WTC11 (cell line): Measurements from ENCODE around the gene CKAP2L. TPM values are rescaled to one million over a fixed set of nuclear protein-coding genes. Genes with fewer than 3 reads are reported as not detected.

Experiments
- ATAC-seq: fragments of 200-7000 bp; cut with Tn5 transposase; 2 replicates; pipeline ENCODE4 v1.10.0; 2021; ENCODE audit warnings: mild to moderate bottlenecking, moderate library complexity
- CTCF ChIA-PET: fragments of 300-600 bp; sonication (Branson Sonifier 250); formaldehyde crosslinking; loops from one replicate; lab custom pipeline; 2021; ENCODE audit warnings: antibody characterized with exemption; lab: Charles Lee
- POLR2A ChIA-PET: fragments of 350-600 bp; sonication (Branson Sonifier 250); formaldehyde crosslinking; loops from one replicate; lab custom pipeline; 2021; ENCODE audit warnings: antibody characterized with exemption; lab: Charles Lee
- DNase-seq: peaks from one replicate; pipeline ENCODE4 v3.0.0; 2021; ENCODE audit warnings: low spot score
- H3K27ac Mint-ChIP-seq: 2 replicates; pipeline ENCODE4 v1.8.0; 2021; ENCODE audit warnings: mixed read lengths
- H3K27me3 Mint-ChIP-seq: 2 replicates; pipeline ENCODE4 v1.8.0; 2021; ENCODE audit warnings: low read depth, mild to moderate bottlenecking, moderate library complexity, mixed read lengths
- H3K36me3 Mint-ChIP-seq: 2 replicates; pipeline ENCODE4 v1.8.0; 2021; ENCODE audit warnings: mixed read lengths
- H3K4me1 Mint-ChIP-seq: 2 replicates; pipeline ENCODE4 v1.8.0; 2022; ENCODE audit warnings: mixed read lengths
- H3K4me3 Mint-ChIP-seq: 2 replicates; pipeline ENCODE4 v1.8.0; 2021; ENCODE audit warnings: mild to moderate bottlenecking, moderate library complexity, mixed read lengths
- H3K9me3 Mint-ChIP-seq: 2 replicates; pipeline ENCODE4 v1.8.0; 2021; ENCODE audit warnings: mixed read lengths
- ATF1 ChIP-seq: sonication (generic); formaldehyde crosslinking; IDR thresholded peaks from 2 replicates; pipeline ENCODE4 v1.8.1; 2023; ENCODE audit warnings: mild to moderate bottlenecking, moderate library complexity, missing genetic modification reagents
- CBFB ChIP-seq: sonication (generic); formaldehyde crosslinking; IDR thresholded peaks from 2 replicates; pipeline ENCODE4 v1.8.1; 2022; ENCODE audit warnings: mild to moderate bottlenecking, low read depth, missing genetic modification reagents
- CREB1 ChIP-seq: sonication (generic); formaldehyde crosslinking; IDR thresholded peaks from 2 replicates; pipeline ENCODE4 v1.8.0; 2023; ENCODE audit warnings: mild to moderate bottlenecking, missing genetic modification reagents
- CREM ChIP-seq: sonication (generic); formaldehyde crosslinking; IDR thresholded peaks from 2 replicates; pipeline ENCODE4 v1.8.1; 2022; ENCODE audit warnings: mild to moderate bottlenecking, missing genetic modification reagents, moderate library complexity
- E2F4 ChIP-seq: sonication (generic); formaldehyde crosslinking; IDR thresholded peaks from 2 replicates; pipeline ENCODE4 v1.8.1; 2022; ENCODE audit warnings: low read depth, mild to moderate bottlenecking, moderate library complexity, missing genetic modification reagents, borderline replicate concordance
- GABPB1 ChIP-seq: sonication (generic); formaldehyde crosslinking; IDR thresholded peaks from 2 replicates; pipeline ENCODE4 v1.8.1; 2023; ENCODE audit warnings: mild to moderate bottlenecking, missing genetic modification reagents
- GRHL2 ChIP-seq: fragments of 250-450 bp; sonication (Bioruptor Pico); IDR thresholded peaks from 2 replicates; pipeline ENCODE4 v1.8.0; 2022; ENCODE audit warnings: mild to moderate bottlenecking, moderate library complexity; ENCODE audit not compliant: insufficient replicate concordance, severe bottlenecking
- GTF2I ChIP-seq: fragments of 250-450 bp; sonication (Bioruptor Pico); conservative IDR thresholded peaks from 2 replicates; pipeline ENCODE4 v1.4.0; 2021; ENCODE audit warnings: mild to moderate bottlenecking
- HMGA2 ChIP-seq: fragments of 250-450 bp; sonication (Bioruptor Pico); IDR thresholded peaks from 2 replicates; pipeline ENCODE4 v1.4.0; 2021; ENCODE audit warnings: mild to moderate bottlenecking, moderate library complexity
- HMGXB4 ChIP-seq: sonication (generic); formaldehyde crosslinking; IDR thresholded peaks from 2 replicates; pipeline ENCODE4 v1.8.1; 2023; ENCODE audit warnings: mild to moderate bottlenecking, moderate library complexity, missing genetic modification reagents
- IRF2 ChIP-seq: sonication (generic); formaldehyde crosslinking; IDR thresholded peaks from 2 replicates; pipeline ENCODE4 v1.8.0; 2022; ENCODE audit warnings: low read depth, missing genetic modification reagents, borderline replicate concordance
- JAZF1 ChIP-seq: fragments of 250-450 bp; sonication (Bioruptor Pico); IDR thresholded peaks from 2 replicates; pipeline ENCODE4 v1.9.0; 2021; ENCODE audit warnings: moderate library complexity, mild to moderate bottlenecking, inconsistent platforms
- MLX ChIP-seq: sonication (generic); formaldehyde crosslinking; IDR thresholded peaks from 2 replicates; pipeline ENCODE4 v1.8.1; 2023; ENCODE audit warnings: mild to moderate bottlenecking, missing genetic modification reagents, moderate library complexity
- PRDM15 ChIP-seq: sonication (generic); formaldehyde crosslinking; IDR thresholded peaks from 2 replicates; pipeline ENCODE4 v1.8.0; 2022; ENCODE audit warnings: missing genetic modification reagents
- RORB ChIP-seq: fragments of 250-450 bp; sonication (Bioruptor Pico); IDR thresholded peaks from 2 replicates; pipeline ENCODE4 v1.9.0; 2021; ENCODE audit warnings: mild to moderate bottlenecking
- USF1 ChIP-seq: sonication (generic); formaldehyde crosslinking; IDR thresholded peaks from 2 replicates; pipeline ENCODE4 v1.8.0; 2022; ENCODE audit warnings: mild to moderate bottlenecking, missing genetic modification reagents
- ZMAT4 ChIP-seq: fragments of 250-450 bp; sonication (Bioruptor Pico); IDR thresholded peaks from 2 replicates; pipeline ENCODE4 v1.9.0; 2021; ENCODE audit warnings: mild to moderate bottlenecking
- ZNF263 ChIP-seq: sonication (generic); formaldehyde crosslinking; IDR thresholded peaks from 2 replicates; pipeline ENCODE4 v1.8.1; 2022; ENCODE audit warnings: low read depth, mild to moderate bottlenecking, moderate library complexity, missing genetic modification reagents
- ZNF281 ChIP-seq: sonication (generic); formaldehyde crosslinking; IDR thresholded peaks from 2 replicates; pipeline ENCODE4 v1.8.0; 2023; ENCODE audit warnings: mild to moderate bottlenecking, missing genetic modification reagents
- ZNF396 ChIP-seq: fragments of 250-450 bp; sonication (Bioruptor Pico); IDR thresholded peaks from 2 replicates; pipeline ENCODE4 v1.8.0; 2021; ENCODE audit warnings: mild to moderate bottlenecking, moderate library complexity, borderline replicate concordance
- ZNF425 ChIP-seq: fragments of 250-450 bp; sonication (Bioruptor Pico); conservative IDR thresholded peaks from 2 replicates; pipeline ENCODE4 v1.9.0; 2021; ENCODE audit warnings: mild to moderate bottlenecking
- total RNA-seq: library from RNA; stranded (reverse); gene quantifications from 3 replicates; pipeline ENCODE4 v1.2.3, GENCODE V29; 2021

The CKAP2L gene
- total RNA-seq, 1 experiment from 2014 or later = 25.6 TPM

GRCh38 chr2:112723547-112723940, 40.9 kb downstream of the CKAP2L start (continued):
- TF ChIP-seq PRDM15 (CRISPR knock-in tag) = no peak
- TF ChIP-seq CBFB (CRISPR knock-in tag) = no peak
- TF ChIP-seq MLX = no peak
- no peak for TF ChIP-seq CREM (CRISPR knock-in tag)
- no peak for TF ChIP-seq RORB (CRISPR knock-in tag)
- no peak for TF ChIP-seq ZNF263 (CRISPR knock-in tag)
- TF ChIP-seq ATF1 (CRISPR knock-in tag) = no peak
- TF ChIP-seq GTF2I (CRISPR knock-in tag) = no peak
- no peak for TF ChIP-seq IRF2 (CRISPR knock-in tag)
- no peak for TF ChIP-seq HMGA2 (CRISPR knock-in tag)
- no peak for TF ChIP-seq JAZF1 (CRISPR knock-in tag)
- no peak for TF ChIP-seq HMGXB4 (CRISPR knock-in tag)
- TF ChIP-seq, all 79 proteins: peak for 0

GRCh38 chr2:112722816-112723546, 41.4 kb downstream of the CKAP2L start:
- POLR2A ChIA-PET = no interaction called here
- ATAC-seq (no peak), DNase-seq (no peak)
- H3K27me3 Mint-ChIP-seq = 0 out of 2 replicates have a peak, but pooled peaks cover 2% of the 10 kb centered on the region
- no peak overlapping the region for H3K27ac Mint-ChIP-seq
- no peaks in the 10 kb centered on the region for H3K36me3 Mint-ChIP-seq
- no peaks in the 10 kb centered on the region for H3K9me3 Mint-ChIP-seq
- CTCF ChIA-PET = interaction anchor here (0.9 to 8.7 kb wide), 3 partner anchors 93 to 218 kb away, joined by 3 to 143 read pairs (median 3); no protein-coding TSS in a partner anchor
- peaks cover 8% of the 10 kb centered on the region; the same call in 1 of the 2 replicates for H3K4me1 Mint-ChIP-seq
- no peak overlapping the region for H3K4me3 Mint-ChIP-seq
- TF ChIP-seq USF1 (CRISPR knock-in tag) = no peak
- TF ChIP-seq CREB1 (CRISPR knock-in tag) = no peak
- no peak for TF ChIP-seq IRF2 (CRISPR knock-in tag)
- no peak for TF ChIP-seq E2F4 (CRISPR knock-in tag)
- TF ChIP-seq ZNF396 = no peak
- no peak for TF ChIP-seq GRHL2 (CRISPR knock-in tag)
- no peak for TF ChIP-seq ZNF425 (CRISPR knock-in tag)
- TF ChIP-seq GABPB1 (CRISPR knock-in tag) = no peak
- no peak for TF ChIP-seq ZNF281 (CRISPR knock-in tag)
- no peak for TF ChIP-seq CREM (CRISPR knock-in tag)
- TF ChIP-seq ZMAT4 (CRISPR knock-in tag) = no peak
